Suprapubic skin (tissue), 3 donors: ENCODE results near the gene XYLT2.

Source experiments
- EP300 ChIP-seq: sonication (generic); formaldehyde crosslinking; IDR thresholded peaks from one replicate; pipeline ENCODE4 v1.6.1; 2017; ENCODE audit warnings: antibody characterized with exemption
- POLR2A ChIP-seq, 2 donors: fragments of 450-650 bp; IDR thresholded peaks; one replicate each; pipeline ENCODE4 v1.6.1; 2017; ENCODE audit warnings: antibody characterized with exemption in 2 of 2, mild to moderate bottlenecking in 2 of 2, moderate library complexity in 2 of 2
- TF ChIP-seq, protein P1 (sequence below), 2 donors: fragments of 200-600 bp in 1 of 2; fragments of 450-650 bp in 1 of 2; sonication (generic) in 1 of 2; IDR thresholded peaks; one replicate each; pipeline ENCODE4 v1.5.1; 2016 to 2019; ENCODE audit warnings: antibody characterized with exemption in 2 of 2, mild to moderate bottlenecking in 1 of 2, moderate library complexity in 1 of 2

DNA sequence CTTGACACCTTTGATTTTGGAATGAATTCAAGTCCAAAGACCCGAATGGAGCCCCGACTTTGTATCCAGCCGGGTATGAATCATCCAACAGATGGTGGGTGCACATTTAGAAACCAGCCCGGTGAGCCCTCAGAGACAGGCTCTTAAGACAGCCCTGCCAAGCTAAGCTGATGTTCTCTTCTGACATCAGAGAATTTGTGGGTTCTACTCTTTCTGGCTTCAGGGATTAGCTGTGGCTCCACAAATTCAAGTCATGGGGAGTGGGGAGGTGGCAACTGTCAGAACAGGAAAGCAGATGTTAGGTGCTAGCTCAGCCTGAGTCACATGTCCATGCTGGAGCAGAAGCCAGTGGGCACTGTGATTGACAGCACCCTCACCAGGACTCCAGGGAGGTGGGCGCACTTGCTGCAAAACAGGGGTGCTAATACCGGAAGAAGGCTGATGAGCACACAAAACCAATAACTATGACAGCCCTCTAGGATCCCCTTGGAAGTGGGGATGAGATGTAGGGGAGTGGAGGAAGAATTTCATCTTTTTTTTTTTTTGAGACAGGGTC, 31.4 kb upstream of the XYLT2 start:
- TF ChIP-seq EP300: no peak
- TF ChIP-seq POLR2A (IDR thresholded peaks at IDR 0.05): no peak
- TF ChIP-seq, protein P1, sequence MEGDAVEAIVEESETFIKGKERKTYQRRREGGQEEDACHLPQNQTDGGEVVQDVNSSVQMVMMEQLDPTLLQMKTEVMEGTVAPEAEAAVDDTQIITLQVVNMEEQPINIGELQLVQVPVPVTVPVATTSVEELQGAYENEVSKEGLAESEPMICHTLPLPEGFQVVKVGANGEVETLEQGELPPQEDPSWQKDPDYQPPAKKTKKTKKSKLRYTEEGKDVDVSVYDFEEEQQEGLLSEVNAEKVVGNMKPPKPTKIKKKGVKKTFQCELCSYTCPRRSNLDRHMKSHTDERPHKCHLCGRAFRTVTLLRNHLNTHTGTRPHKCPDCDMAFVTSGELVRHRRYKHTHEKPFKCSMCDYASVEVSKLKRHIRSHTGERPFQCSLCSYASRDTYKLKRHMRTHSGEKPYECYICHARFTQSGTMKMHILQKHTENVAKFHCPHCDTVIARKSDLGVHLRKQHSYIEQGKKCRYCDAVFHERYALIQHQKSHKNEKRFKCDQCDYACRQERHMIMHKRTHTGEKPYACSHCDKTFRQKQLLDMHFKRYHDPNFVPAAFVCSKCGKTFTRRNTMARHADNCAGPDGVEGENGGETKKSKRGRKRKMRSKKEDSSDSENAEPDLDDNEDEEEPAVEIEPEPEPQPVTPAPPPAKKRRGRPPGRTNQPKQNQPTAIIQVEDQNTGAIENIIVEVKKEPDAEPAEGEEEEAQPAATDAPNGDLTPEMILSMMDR (IDR thresholded peaks at IDR 0.05): no peak
